IMR-90 (cell line): Measurements from ENCODE around the gene SSNA1. TPM values are rescaled to one million over a fixed set of nuclear protein-coding genes. Genes with fewer than 3 reads are reported as not detected.

Experiments
- ATAC-seq: fragments of 200-7000 bp; cut with Tn5 transposase; 2 replicates; pipeline ENCODE4 v1.9.1; 2020; ENCODE audit warnings: low read depth, mild to moderate bottlenecking, moderate library complexity
- BruUV-seq: library from RNA; stranded (reverse); fragments of 400-500 nt; replicated peaks from 2 replicates; lab custom pipeline; 2021; lab: Mats Ljungman, UMichigan
- CTCF ChIA-PET: fragments of 300-600 bp; formaldehyde crosslinking; extraction: SDS; loops from one replicate; lab custom pipeline; 2021; ENCODE audit warnings: antibody characterized with exemption; lab: Yijun Ruan, JAX
- POLR2A ChIA-PET: fragments of 300-600 bp; sonication (Branson Sonifier 250); formaldehyde crosslinking; loops from one replicate; lab custom pipeline; 2022; ENCODE audit warnings: antibody characterized with exemption; ENCODE audit not compliant: unreplicated experiment; lab: Charles Lee
- DNase-seq: peaks from one replicate; pipeline ENCODE4 v3.0.0; 2013
- H2AFZ ChIP-seq: replicated peaks from 2 replicates; pipeline ENCODE3; 2013; ENCODE audit warnings: low read length, mild to moderate bottlenecking; ENCODE audit not compliant: poor library complexity
- H2AK5ac ChIP-seq: 2 replicates; pipeline ENCODE4 v1.6.1; 2013; ENCODE audit warnings: low read depth, low read length, inconsistent platforms
- H2AK9ac ChIP-seq: replicated peaks from 2 replicates; pipeline ENCODE3; 2013; ENCODE audit warnings: mild to moderate bottlenecking, low read depth, low read length, moderate library complexity; ENCODE audit not compliant: poor library complexity
- H2BK120ac ChIP-seq: 2 replicates; pipeline ENCODE4 v1.6.1; 2013; ENCODE audit warnings: low read depth, low read length, inconsistent platforms
- H2BK15ac ChIP-seq: 3 replicates; pipeline ENCODE4 v1.6.1; 2013; ENCODE audit warnings: low read depth, low read length, inconsistent platforms
- H2BK20ac ChIP-seq: 2 replicates; pipeline ENCODE4 v1.6.1; 2013; ENCODE audit warnings: low read depth, mild to moderate bottlenecking, inconsistent platforms, low read length, moderate library complexity
- H2BK5ac ChIP-seq: 2 replicates; pipeline ENCODE4 v1.6.1; 2013; ENCODE audit warnings: mild to moderate bottlenecking, low read depth, low read length, inconsistent platforms; ENCODE audit not compliant: poor library complexity, severe bottlenecking
- H3K14ac ChIP-seq: replicated peaks from 2 replicates; pipeline ENCODE4 v1.6.1; 2013; ENCODE audit warnings: low read depth, low read length, inconsistent platforms
- H3K18ac ChIP-seq: 2 replicates; pipeline ENCODE4 v1.6.1; 2013; ENCODE audit warnings: low read depth, low read length, control low read depth
- H3K23ac ChIP-seq: 2 replicates; pipeline ENCODE4 v1.6.1; 2013; ENCODE audit warnings: low read depth, low read length, inconsistent platforms
- H3K27ac ChIP-seq: 2 replicates; pipeline ENCODE4 v1.5.1; 2013; ENCODE audit warnings: mild to moderate bottlenecking, control low read depth, low read length; ENCODE audit not compliant: insufficient read depth
- H3K27me3 ChIP-seq: 2 replicates; pipeline ENCODE4 v1.6.1; 2013; ENCODE audit warnings: low read length; ENCODE audit not compliant: control insufficient read depth, insufficient read depth
- H3K36me3 ChIP-seq: 2 replicates; pipeline ENCODE4 v1.6.1; 2013; ENCODE audit warnings: low read length, mixed read lengths; ENCODE audit not compliant: control insufficient read depth, insufficient read depth
- H3K4ac ChIP-seq: 2 replicates; pipeline ENCODE4 v1.6.1; 2013; ENCODE audit warnings: low read depth, low read length, inconsistent platforms
- H3K4me1 ChIP-seq: 2 replicates; pipeline ENCODE4 v1.6.1; 2013; ENCODE audit warnings: low read length, mixed read lengths; ENCODE audit not compliant: control insufficient read depth, insufficient read depth
- H3K4me2 ChIP-seq: 2 replicates; pipeline ENCODE4 v1.6.1; 2013; ENCODE audit warnings: low read depth, mild to moderate bottlenecking, control low read depth, low read length, moderate library complexity
- H3K4me3 ChIP-seq: 2 replicates; pipeline ENCODE4 v1.5.1; 2013; ENCODE audit warnings: low read depth, mild to moderate bottlenecking, control low read depth, low read length, moderate library complexity; ENCODE audit not compliant: insufficient read depth
- H3K56ac ChIP-seq: 2 replicates; pipeline ENCODE4 v1.6.1; 2013; ENCODE audit warnings: low read length, inconsistent platforms; ENCODE audit not compliant: insufficient read depth; ENCODE audit errors: extremely low read depth
- H3K79me1 ChIP-seq, 2 experiments: 2 replicates each; pipeline ENCODE4 v1.6.1; 2013; ENCODE audit warnings: low read length in 2 of 2, inconsistent platforms in 1 of 2, low read depth in 1 of 2
- H3K9ac ChIP-seq: 2 replicates; pipeline ENCODE4 v1.6.1; 2013; ENCODE audit warnings: low read depth, low read length, control low read depth
- H3K9me1 ChIP-seq: 2 replicates; pipeline ENCODE4 v1.6.1; 2013; ENCODE audit warnings: low read length, inconsistent platforms; ENCODE audit not compliant: insufficient read depth
- H3K9me3 ChIP-seq: 2 replicates; pipeline ENCODE4 v1.6.1; 2013; ENCODE audit warnings: low read length; ENCODE audit not compliant: control insufficient read depth, insufficient read depth
- H4K20me1 ChIP-seq: 2 replicates; pipeline ENCODE4 v1.6.1; 2013; ENCODE audit warnings: low read length, inconsistent platforms; ENCODE audit not compliant: insufficient read depth
- H4K5ac ChIP-seq: 2 replicates; pipeline ENCODE4 v1.6.1; 2013; ENCODE audit warnings: mild to moderate bottlenecking, low read depth, low read length, control low read depth
- H4K8ac ChIP-seq, 2 experiments: 2 replicates each; pipeline ENCODE4 v1.6.1; 2013; ENCODE audit warnings: low read depth in 2 of 2, low read length in 2 of 2, control low read depth in 1 of 2, inconsistent platforms in 1 of 2
- H4K91ac ChIP-seq: 2 replicates; pipeline ENCODE4 v1.6.1; 2013; ENCODE audit warnings: low read depth, low read length, inconsistent platforms; ENCODE audit not compliant: insufficient read depth
- BHLHE40 ChIP-seq: fragments of 150-350 bp; IDR thresholded peaks from 2 replicates; pipeline ENCODE4 v1.6.1; 2016; ENCODE audit warnings: mild to moderate bottlenecking, low read depth, low read length
- CEBPB ChIP-seq: IDR thresholded peaks from 2 replicates; pipeline ENCODE4 v1.6.1; 2012; ENCODE audit warnings: low read depth, low read length, improper control_type of control experiment
- CHD1 ChIP-seq: IDR thresholded peaks from 2 replicates; pipeline ENCODE4 v1.6.1; 2012; ENCODE audit warnings: low read depth, low read length, improper control_type of control experiment
- ELK1 ChIP-seq: fragments of 150-350 bp; IDR thresholded peaks from 2 replicates; pipeline ENCODE4 v1.6.1; 2016; ENCODE audit warnings: low read depth, mild to moderate bottlenecking, low read length, moderate library complexity, borderline replicate concordance
- FOS ChIP-seq: fragments of 150-350 bp; IDR thresholded peaks from 2 replicates; pipeline ENCODE4 v1.6.1; 2016; ENCODE audit warnings: low read depth, low read length
- MAZ ChIP-seq: IDR thresholded peaks from 2 replicates; pipeline ENCODE4 v1.6.1; 2012; ENCODE audit warnings: low read depth, mild to moderate bottlenecking, low read length, improper control_type of control experiment, moderate library complexity, borderline replicate concordance
- MXI1 ChIP-seq: IDR thresholded peaks from 2 replicates; pipeline ENCODE4 v1.6.1; 2012; ENCODE audit warnings: low read depth, mild to moderate bottlenecking, low read length, moderate library complexity, borderline replicate concordance
- NFE2L2 ChIP-seq: fragments of 150-350 bp; IDR thresholded peaks from 2 replicates; pipeline ENCODE4 v1.6.1; 2016; ENCODE audit warnings: low read depth, mild to moderate bottlenecking, low read length
- RAD21 ChIP-seq: IDR thresholded peaks from 2 replicates; pipeline ENCODE4 v1.6.1; 2012; ENCODE audit warnings: low read length, improper control_type of control experiment
- RCOR1 ChIP-seq: IDR thresholded peaks from 2 replicates; pipeline ENCODE4 v1.6.1; 2012; ENCODE audit warnings: mild to moderate bottlenecking, low read length, improper control_type of control experiment; ENCODE audit not compliant: insufficient replicate concordance
- RFX5 ChIP-seq: IDR thresholded peaks from 2 replicates; pipeline ENCODE4 v1.8.0; 2012; ENCODE audit warnings: low read depth, mild to moderate bottlenecking, low read length, moderate library complexity
- SMC3 ChIP-seq: fragments of 150-350 bp; IDR thresholded peaks from 2 replicates; pipeline ENCODE4 v1.6.1; 2016; ENCODE audit warnings: low read depth, mild to moderate bottlenecking, antibody characterized with exemption, low read length, moderate library complexity
- USF2 ChIP-seq: fragments of 150-350 bp; IDR thresholded peaks from 2 replicates; pipeline ENCODE4 v1.6.1; 2017; ENCODE audit warnings: mild to moderate bottlenecking, antibody characterized with exemption, low read length, low read depth
- WGBS, 2 experiments: methylation state at CpG; one replicate each; pipeline versions ENCODE4 v1.1.5 to v1.1.7; 2013; ENCODE audit warnings: missing lambda C conversion rate in 2 of 2; ENCODE audit not compliant: insufficient read length in 1 of 2; ENCODE audit errors: extremely low coverage in 2 of 2; 5-methylcytosine and 5-hydroxymethylcytosine counted together
- dilution Hi-C: fragments of 300-500 bp; cut with HindIII; formaldehyde crosslinking; loops from one replicate; pipeline ENCODE4 v1.14.3; 2018; ENCODE audit warnings: low sequenced_read_pairs; ENCODE audit not compliant: unreplicated experiment
- in situ Hi-C: fragments of 300-500 bp; cut with MboI; formaldehyde crosslinking; loops from 3 replicates; pipeline ENCODE4 v1.14.3; 2019; ENCODE audit warnings: low sequenced_read_pairs, inconsistent platforms, mixed read lengths
- intact Hi-C: fragments of 100-400 bp; cut with micrococcal nuclease; formaldehyde crosslinking; loops from 2 replicates; pipeline ENCODE4 v1.10.0; 2022
- polyA plus RNA-seq, 3 experiments: library from polyadenylated mRNA; depleted of rRNA; stranded (reverse); fragments of >200 nt; gene quantifications; 2 replicates each; pipeline ENCODE4 v1.2.3, GENCODE V29; 2012; ENCODE audit warnings: low replicate concordance in 1 of 3
- total RNA-seq: library from RNA; depleted of rRNA; stranded (reverse); fragments of >200 nt; gene quantifications from 2 replicates; pipeline ENCODE4 v1.2.3, GENCODE V29; 2012
- TF ChIP-seq, protein P1 (sequence below): conservative IDR thresholded peaks from 2 replicates; pipeline ENCODE4 v1.5.1; 2012; ENCODE audit warnings: mild to moderate bottlenecking, low read depth, low read length, improper control_type of control experiment

Gene SSNA1
- total and polyA plus RNA-seq, 2 of the 4 experiments (the other 2 are of a cell fraction) = 55.7 to 86.7 TPM

- no peak overlapping the region for H3K18ac ChIP-seq
- in situ Hi-C loops = no loop called here
- H2BK5ac ChIP-seq = no peak overlapping the region
- ATAC-seq = no peak
- H3K27ac ChIP-seq = no peak overlapping the region
- no peak overlapping the region for H2BK15ac ChIP-seq
- no peak overlapping the region for H3K14ac ChIP-seq
- BruUV-seq = no TSS peak
- WGBS, 2 experiments = 82% methylated on average over 14 of the region's 26 CpGs; no CpG with 5 or more reads in 1 of the 2 experiments
- TF ChIP-seq RCOR1 = no peak
- TF ChIP-seq BHLHE40 = no peak
- no peak for TF ChIP-seq ELK1
- no peak for TF ChIP-seq CHD1
- no peak for TF ChIP-seq MXI1
- TF ChIP-seq NFE2L2 = no peak
- no peak for TF ChIP-seq RAD21
- no peak for TF ChIP-seq MAZ
- TF ChIP-seq CEBPB = no peak
- no peak for TF ChIP-seq USF2
- no peak for TF ChIP-seq FOS
- no peak for TF ChIP-seq RFX5
- no peak for TF ChIP-seq SMC3
- TF ChIP-seq, protein P1, sequence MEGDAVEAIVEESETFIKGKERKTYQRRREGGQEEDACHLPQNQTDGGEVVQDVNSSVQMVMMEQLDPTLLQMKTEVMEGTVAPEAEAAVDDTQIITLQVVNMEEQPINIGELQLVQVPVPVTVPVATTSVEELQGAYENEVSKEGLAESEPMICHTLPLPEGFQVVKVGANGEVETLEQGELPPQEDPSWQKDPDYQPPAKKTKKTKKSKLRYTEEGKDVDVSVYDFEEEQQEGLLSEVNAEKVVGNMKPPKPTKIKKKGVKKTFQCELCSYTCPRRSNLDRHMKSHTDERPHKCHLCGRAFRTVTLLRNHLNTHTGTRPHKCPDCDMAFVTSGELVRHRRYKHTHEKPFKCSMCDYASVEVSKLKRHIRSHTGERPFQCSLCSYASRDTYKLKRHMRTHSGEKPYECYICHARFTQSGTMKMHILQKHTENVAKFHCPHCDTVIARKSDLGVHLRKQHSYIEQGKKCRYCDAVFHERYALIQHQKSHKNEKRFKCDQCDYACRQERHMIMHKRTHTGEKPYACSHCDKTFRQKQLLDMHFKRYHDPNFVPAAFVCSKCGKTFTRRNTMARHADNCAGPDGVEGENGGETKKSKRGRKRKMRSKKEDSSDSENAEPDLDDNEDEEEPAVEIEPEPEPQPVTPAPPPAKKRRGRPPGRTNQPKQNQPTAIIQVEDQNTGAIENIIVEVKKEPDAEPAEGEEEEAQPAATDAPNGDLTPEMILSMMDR = no peak
- no peak overlapping the region for H2AK9ac ChIP-seq
- intact Hi-C loops = no loop called here
- H3K36me3 ChIP-seq = no peaks in the 10 kb centered on the region
- dilution Hi-C loops = no loop called here
- H3K9ac ChIP-seq = no peak overlapping the region
- no peak overlapping the region for H2AK5ac ChIP-seq
- ChIA-PET POLR2A (no interaction called here), CTCF (no interaction called here)
- no peak overlapping the region for H4K8ac ChIP-seq
- no peak overlapping the region for H2BK120ac ChIP-seq
- no peaks in the 10 kb centered on the region for H3K9me3 ChIP-seq
- H3K27me3 ChIP-seq = peaks cover 19% of the 10 kb centered on the region
- no peak overlapping the region for H3K4me3 ChIP-seq
- no peak overlapping the region for H2BK20ac ChIP-seq
- no peak for DNase-seq
- no peak overlapping the region for H3K4me2 ChIP-seq
- H3K4ac ChIP-seq = no peak overlapping the region
- H2AFZ ChIP-seq = no peak overlapping the region
- no peaks in the 10 kb centered on the region for H4K20me1 ChIP-seq
- no peaks in the 10 kb centered on the region for H3K4me1 ChIP-seq
- H3K56ac ChIP-seq = no peak overlapping the region
- 0 out of 2 replicates have a peak, but pooled peaks cover 4% of the 10 kb centered on the region for H3K9me1 ChIP-seq
- H3K79me1 ChIP-seq = no peaks in the 10 kb centered on the region
- H3K23ac ChIP-seq = no peak overlapping the region
- H4K91ac ChIP-seq = no peak overlapping the region
- H4K5ac ChIP-seq = no peak overlapping the region
Observed at GRCh38 chr9:137147091-137147792, 41.2 kb upstream of the SSNA1 start.
